GM19239 (cell line): Measurements from ENCODE around the gene HINT2.

Experiments used
- DNase-seq: peaks from one replicate; pipeline ENCODE4 v3.0.0; 2011; ENCODE audit warnings: low spot score; ENCODE audit not compliant: insufficient read length
- FAIRE-seq: peaks from 2 replicates; lab custom pipeline; 2011; peaks lifted over from hg19 to GRCh38; lab: Jason Lieb, UNC

The HINT2 gene

DNA sequence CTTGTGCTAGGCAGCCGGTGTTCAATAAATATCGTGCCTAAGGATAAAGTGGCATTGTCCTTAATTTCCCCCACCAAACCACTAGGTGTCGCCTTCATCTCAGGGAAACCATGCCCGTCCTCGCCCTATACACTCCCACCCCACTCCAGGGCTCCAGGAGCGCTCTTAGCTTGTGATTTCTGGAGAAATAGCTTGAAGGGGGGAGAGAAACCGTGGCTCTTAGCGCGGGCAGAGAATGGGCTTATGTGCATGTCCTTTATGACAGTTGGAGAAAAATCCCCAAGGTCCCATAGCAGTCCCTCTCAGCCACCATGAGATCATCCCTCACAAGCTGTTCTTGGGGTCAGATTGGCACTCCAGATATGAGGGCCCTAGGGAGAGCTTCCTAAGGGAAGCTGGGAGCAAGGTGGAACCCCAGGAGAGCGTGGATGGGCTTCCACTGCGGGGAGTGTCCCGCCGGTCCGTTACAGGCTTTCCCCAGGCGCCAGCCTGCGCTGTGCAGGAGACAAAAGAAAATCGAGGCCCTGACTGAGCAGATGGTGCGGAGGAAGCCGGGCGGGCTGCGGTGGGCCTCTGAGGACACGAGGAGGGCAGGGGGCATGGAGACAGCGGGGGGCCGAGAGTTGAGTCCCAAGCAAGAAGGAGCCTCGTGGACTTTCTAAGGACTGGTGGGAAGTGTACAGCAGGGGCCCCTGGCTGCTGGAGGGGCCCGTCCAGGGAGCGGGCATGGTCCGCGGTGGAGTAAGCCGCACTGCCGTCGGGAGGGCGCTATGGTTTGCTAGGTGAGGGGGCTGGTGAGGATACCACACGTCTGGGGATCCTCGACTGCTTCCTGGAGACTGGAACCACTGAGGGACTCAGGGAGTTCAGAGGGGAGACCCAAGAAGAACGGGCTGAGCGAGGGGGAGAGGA is 24.2 kb downstream of the HINT2 start:
- DNase-seq (peak; percentile 92), FAIRE-seq (peak; percentile 78)

DNA sequence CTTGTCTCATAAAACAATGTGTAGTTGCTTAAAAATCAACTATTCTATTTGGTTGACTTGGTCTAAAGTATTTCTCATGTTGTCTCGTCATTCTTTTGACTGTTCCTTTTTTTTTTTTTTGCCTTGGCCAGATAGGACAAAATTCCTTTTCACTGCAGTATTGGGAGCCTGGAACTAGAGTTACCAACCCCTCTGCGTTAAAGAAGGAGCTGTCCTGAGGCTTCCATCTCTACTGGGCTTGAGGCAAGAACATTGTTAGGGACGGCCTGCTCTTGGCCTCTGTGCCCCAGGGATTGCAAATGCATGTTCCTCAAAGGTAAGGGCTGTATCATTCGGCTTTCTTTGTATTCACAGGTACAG is 24.8 kb downstream of the HINT2 start:
- DNase-seq (no peak), FAIRE-seq (no peak)

DNA sequence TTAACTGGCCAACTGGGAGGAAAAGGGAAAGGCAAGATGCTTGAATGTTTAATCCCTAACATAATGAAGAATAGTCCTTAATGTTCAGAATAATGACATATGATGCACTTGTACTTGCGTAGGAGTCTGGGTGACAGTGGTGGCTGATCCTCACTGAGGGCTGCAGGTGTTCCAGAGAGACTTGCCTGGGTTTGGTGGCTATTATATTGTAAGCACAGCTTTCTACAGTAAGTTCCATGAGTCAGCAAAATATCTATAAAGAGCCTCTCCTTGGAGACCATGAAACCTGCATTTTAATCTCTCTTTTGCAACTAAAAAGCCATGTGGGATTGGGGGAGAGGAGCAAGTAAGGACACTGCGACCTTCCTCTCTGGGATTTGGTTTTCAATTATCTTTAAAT is 25.3 kb downstream of the HINT2 start:
- DNase-seq: no peak
- no peak for FAIRE-seq

DNA sequence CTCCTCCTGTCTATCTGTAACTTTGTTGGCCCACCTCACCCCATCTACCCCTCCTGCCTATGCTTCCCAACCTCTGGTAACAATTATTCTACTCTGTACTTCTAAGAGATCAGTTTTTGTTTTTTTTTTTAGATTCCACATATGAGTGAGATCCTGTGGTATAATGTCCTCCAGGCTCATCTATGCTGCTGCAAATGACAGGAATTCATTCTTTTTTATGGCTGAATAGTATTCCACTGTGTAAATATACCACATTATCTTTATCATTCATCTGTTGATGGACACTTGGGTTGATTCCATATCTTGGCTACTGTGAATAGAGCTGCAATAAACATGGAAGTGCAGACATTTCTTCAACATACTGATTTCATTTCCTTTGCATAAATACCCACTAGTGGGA is 31.4 kb downstream of the HINT2 start:
- no peak for FAIRE-seq

DNA sequence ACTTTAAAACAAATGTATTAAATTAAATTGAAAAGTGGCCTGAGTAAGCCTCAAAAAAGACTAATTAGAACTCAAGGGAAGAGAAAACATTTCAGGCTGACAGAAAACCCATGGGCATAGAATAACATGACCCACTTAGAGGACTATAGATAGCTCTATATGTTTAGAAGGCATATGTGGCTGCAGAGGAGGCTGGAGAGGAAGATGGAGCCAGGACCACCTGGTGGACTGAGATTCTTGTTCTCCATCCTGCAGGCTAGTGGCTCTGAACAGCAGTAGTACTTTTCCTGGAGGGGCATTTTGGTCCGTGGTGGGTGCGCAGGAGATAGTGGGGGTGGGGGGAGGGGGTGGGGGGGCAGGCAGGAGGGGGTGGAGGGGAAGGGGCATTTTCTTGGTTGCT is 33.8 kb downstream of the HINT2 start:
- DNase-seq (no peak), FAIRE-seq (no peak)

More for the DNA sequence above, 31.4 kb downstream of the HINT2 start:
- no peak for DNase-seq

DNA sequence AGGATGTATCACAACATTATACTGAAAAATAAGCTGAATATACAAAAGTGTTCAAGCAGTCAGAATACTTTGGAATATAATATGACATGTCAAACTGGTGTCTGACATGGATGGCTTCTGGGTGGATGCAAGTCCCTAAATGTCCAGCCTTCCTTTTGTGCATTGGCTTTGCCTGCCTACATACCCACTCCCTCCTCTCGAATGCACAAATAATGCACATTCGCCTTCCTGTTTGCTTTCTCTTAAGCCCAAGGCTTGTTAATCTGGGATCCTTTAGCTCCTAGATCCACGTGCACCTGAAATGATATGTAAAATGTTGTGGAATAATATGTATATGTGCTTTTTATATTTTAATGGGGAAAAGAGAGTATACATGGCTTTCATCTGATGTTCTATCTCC is 36.3 kb downstream of the HINT2 start:
- no peak for DNase-seq
- no peak for FAIRE-seq

DNA sequence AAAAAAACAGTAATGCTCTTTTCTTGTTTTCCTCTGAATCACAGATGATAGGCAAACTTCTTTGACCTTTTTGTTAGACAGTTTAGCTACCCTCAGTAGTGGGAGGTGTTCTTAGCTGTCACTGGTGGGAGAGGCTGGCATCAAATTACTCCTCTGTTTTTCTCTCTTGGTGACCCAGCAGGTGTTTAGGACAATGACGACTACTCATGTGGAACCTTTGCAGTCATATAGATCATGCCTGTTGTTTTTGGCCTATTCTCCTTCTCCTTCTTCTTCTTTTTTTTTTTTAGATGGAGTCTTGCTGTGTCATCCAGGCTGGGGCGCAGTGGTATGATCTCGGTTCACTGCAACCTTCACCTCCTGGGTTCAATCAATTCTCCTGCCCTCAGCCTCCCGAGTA is 38.8 kb downstream of the HINT2 start:
- no peak for DNase-seq

DNA sequence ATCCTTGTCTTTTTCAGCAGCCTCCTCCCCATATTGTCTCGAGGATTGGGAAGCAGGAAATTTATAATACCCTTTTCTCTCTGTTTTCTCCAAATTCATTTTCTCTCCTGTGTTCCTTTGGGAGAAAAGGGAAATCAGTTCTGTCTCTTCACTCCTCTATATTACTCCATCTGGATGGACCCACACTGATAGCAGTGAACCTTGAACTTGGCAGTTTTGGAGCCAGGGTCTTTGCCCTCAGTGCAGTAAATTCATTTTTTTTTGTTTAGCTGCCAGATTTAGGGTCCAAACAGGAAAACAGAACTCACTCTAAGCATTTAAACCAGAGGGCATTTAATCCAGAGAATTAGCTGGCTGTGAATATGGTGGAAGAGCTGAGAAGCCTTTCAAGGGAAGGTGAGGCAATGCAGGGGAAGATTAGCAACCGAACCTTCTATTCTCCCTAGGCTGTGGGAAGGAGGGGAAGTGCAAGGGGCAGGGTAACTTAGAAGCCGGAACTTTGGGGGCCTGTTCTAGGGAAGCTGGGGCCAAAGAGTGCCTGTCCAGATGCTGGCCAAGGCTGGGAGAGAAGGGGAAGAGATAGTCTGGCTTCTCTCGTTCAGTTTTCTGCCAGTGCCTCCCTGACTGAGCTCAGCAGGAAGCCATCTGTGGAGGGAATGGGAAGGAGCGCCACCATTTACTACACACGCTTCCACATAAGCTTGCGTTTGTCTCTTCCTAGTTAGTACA is 39.8 kb downstream of the HINT2 start:
- no peak for DNase-seq
- FAIRE-seq: no peak

More for the DNA sequence above, 38.8 kb downstream of the HINT2 start:
- no peak for FAIRE-seq

DNA sequence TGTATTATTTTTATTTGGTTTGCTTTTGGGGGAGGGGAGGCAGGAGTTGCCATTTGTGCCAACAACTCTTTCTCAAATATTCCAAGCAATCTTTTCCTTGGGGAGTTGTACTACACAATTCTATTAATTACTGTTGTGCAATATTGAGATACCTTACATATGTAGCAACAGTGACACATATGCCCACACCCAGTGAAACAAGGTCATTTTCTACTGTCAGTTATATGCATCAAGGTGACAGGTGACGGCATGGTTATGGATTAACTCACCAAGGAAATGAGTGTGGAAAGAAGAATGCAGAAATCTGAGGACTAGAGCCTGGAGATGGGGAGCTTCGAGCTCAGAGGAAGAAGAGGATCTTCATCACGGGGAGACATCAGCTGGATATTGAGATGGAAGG is 42.9 kb downstream of the HINT2 start:
- DNase-seq (no peak), FAIRE-seq (no peak)

DNA sequence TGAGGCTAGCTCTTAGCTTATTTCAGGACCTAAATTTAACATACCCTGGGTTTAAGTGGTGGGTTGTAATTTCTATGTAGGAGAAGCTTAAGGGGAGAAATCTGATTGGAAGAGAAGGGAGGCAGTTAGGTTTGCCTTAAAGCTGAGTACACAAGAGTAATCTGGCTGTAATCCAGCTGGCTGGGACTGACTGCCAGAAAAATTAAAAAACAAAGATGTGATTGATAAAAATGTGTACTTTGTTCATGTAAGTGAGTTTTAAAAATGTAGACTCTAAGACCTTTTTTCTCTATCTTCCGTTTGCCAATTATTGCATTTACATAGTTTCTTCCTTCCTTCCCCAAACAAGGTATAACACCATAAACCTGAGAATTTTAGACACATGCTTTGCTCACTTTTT is 43.3 kb downstream of the HINT2 start:
- no peak for FAIRE-seq
- no peak for DNase-seq

DNA sequence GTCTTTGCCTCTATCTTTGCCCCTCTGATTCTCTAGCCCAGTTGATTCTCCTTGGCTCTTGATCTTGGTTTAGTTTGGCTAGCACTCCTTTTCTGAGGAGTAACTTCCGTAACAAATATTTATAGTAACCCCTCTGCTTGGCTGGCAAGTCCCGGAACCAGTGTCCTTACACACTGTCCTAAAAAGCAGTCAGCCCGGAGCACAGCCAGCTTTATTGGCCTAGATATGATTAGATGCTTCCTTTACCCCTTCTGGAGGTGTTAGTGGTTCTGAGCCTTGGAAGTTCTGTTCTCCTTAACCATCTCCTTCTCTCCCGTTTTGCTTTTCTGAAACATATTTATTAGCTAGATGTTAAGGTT is 43.8 kb downstream of the HINT2 start:
- FAIRE-seq: no peak

DNA sequence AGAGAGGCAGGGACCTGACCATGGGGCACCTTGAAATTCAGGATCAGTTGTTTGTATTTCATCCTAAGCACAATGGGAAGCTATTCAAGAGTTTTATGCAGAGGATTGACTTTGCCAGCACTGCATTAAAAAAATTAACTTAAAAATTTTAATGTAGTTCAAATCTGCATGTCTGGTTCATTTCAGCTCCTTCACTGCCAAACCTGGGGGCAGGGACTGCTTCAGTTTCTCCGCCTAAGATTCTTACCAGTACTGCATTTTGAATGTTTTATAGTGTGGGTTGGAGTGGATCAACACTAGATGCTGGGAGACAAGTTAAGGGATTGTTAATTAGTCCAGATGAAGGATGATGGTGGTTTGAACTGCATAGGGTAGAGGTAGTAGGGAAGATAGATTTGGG is 45.1 kb downstream of the HINT2 start:
- DNase-seq (no peak), FAIRE-seq (no peak)

More for the DNA sequence above, 43.8 kb downstream of the HINT2 start:
- no peak for DNase-seq

DNA sequence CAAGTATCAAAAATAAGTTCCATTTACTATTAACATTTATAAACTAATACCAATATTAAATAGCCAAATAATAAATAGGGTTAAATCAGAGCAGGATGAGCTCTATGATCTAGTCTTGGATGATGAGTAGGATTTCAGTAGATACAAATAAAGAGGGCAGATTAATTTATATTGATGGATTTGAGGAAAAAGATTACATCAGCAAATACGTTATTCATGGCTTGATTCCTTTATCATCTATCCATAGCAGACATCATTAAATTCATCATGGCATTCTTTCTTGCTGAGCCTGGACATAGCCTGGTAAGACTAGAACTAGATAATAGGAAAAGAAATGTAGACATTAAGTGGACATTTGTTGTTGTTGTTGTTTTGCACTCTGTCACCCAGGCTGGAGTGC is 47.4 kb downstream of the HINT2 start:
- DNase-seq (no peak), FAIRE-seq (no peak)

DNA sequence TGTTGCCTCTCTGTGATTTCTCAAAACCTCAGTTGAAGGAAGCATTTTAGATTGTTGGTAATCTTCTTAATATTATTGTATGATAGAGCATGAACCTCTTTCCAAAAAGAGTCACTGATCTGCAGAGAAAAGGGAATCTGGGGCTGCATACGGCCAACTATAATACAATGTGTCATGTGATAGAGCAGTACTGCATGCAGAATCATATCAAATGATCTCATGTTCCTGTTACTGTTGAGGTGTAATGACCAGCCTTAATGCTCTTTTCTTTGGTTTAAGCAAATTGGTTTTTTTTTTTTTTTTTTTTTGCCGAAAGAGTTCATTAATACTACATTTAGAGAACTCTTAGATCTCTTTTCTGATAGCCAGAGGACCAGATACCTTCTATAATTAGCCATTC is 47.8 kb downstream of the HINT2 start:
- FAIRE-seq (no peak), DNase-seq (no peak)

DNA sequence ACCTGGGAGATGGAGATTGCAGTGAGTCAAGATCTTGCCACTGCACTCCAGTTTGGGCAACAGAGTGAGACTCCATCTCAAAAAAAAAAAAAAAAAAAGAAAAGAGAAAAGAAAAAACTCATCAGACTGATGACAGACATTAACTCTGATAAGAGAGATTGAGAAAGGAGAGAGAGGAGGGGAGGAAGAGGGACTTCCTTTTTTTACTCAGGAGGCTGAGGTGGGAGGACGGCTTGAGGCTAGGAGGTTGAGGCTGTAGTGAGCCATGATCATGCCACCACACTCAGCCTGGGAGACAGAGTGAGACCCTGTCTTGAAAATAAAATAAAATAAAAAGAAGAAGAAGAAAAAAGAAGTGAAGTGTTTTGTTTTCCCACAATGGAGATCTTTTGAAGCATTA is 51.0 kb downstream of the HINT2 start:
- DNase-seq (no peak), FAIRE-seq (peak; percentile 8)

DNA sequence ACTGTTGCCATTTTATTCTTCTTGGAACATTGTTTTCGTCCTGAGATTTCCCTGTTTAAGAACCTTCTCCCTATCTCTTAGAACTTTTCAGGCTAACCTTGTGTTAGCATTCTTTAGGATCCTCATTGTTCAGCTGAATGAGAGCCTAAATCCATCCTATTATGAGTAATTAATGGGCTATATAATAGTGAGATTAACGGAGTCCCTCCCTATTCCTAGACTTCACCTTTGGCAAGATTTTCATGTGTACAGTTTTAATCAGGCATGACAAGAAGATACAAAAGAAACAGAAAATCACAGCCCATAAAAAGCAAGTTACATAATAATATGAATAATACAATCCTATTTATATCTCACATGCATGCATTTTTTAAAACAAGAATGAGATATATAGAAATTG is 51.7 kb downstream of the HINT2 start:
- no peak for FAIRE-seq

More for the DNA sequence above, 51.7 kb downstream of the HINT2 start:
- no peak for DNase-seq
